Bronchial epithelial cell (primary cell): ENCODE results near the gene LRRIQ4. TPM values are rescaled to one million over a fixed set of nuclear protein-coding genes. Genes with fewer than 3 reads are reported as not detected.

Experiments used
- DNase-seq: peaks from one replicate; pipeline ENCODE4 v3.0.0-alpha.2; 2010; ENCODE audit warnings: low read depth
- FAIRE-seq: peaks from 2 replicates; lab custom pipeline; 2011; peaks lifted over from hg19 to GRCh38; lab: Jason Lieb, UNC
- H3K27me3 ChIP-seq: 2 replicates; pipeline ENCODE4 v1.5.1; 2011; ENCODE audit warnings: low read length; ENCODE audit not compliant: control insufficient read depth, insufficient read depth
- H3K36me3 ChIP-seq: 2 replicates; pipeline ENCODE4 v1.5.1; 2011; ENCODE audit warnings: low read length; ENCODE audit not compliant: control insufficient read depth, insufficient read depth
- H3K4me3 ChIP-seq: 2 replicates; pipeline ENCODE4 v1.5.1; 2011; ENCODE audit warnings: mild to moderate bottlenecking, low read depth, low read length, control low read depth
- total RNA-seq: library from RNA; depleted of rRNA; stranded (reverse); fragments of >200 nt; gene quantifications from 2 replicates; pipeline ENCODE4 v1.2.1, GENCODE V29; 2014
- TF ChIP-seq, protein P1 (sequence below): IDR thresholded peaks from 2 replicates; pipeline ENCODE4 v1.5.1; 2011; ENCODE audit warnings: mild to moderate bottlenecking, moderate library complexity, low read length, control low read depth, inconsistent platforms; ENCODE audit not compliant: insufficient read depth, severe bottlenecking

LRRIQ4 gene
- total RNA-seq, 1 donor from 2014 or later = not detected

DNA sequence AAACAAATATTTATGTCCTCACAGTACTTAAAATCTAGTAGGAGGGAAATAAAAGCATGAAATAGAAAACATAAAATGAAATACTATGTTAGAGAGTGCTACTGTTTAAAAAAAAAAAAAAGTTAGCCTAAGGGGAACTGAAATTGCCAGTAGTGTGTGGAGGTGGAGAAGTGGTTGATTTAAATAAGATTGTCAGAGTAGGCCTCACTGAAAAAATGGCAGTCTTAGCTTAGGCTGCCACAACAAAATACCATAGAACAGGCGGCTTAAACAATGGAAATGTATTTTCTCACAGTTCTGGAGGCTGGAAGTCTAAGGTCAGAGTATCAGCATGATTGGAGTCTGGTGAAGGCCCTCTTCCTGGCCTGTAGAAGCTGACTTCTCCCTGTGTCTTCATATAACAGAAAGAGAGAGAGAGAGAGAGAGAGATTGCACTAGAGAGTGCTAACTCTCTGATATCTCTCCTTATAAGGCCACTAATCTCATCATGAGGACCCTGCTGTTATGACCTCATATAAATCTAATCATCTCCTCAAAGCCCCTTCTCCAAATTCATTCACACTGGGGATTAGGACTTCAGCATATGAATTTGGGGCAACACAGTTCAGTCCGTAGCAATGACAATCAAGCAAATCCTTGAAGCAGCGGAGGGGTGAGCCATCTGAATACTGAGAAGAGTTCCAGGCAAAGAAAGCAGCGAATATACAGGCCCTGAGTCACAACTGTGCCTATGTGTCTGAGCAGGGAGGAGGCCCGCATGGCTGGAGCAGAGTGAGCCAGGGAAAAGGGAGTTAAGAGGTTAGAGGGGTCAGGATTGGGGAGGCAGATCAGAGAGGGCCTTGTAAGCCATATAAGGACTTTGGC is 23.6 kb downstream of the LRRIQ4 start:
- DNase-seq (no peak), FAIRE-seq (no peak)
- no peak overlapping the region for H3K4me3 ChIP-seq
- no peaks in the 10 kb centered on the region for H3K36me3 ChIP-seq
- TF ChIP-seq, protein P1, sequence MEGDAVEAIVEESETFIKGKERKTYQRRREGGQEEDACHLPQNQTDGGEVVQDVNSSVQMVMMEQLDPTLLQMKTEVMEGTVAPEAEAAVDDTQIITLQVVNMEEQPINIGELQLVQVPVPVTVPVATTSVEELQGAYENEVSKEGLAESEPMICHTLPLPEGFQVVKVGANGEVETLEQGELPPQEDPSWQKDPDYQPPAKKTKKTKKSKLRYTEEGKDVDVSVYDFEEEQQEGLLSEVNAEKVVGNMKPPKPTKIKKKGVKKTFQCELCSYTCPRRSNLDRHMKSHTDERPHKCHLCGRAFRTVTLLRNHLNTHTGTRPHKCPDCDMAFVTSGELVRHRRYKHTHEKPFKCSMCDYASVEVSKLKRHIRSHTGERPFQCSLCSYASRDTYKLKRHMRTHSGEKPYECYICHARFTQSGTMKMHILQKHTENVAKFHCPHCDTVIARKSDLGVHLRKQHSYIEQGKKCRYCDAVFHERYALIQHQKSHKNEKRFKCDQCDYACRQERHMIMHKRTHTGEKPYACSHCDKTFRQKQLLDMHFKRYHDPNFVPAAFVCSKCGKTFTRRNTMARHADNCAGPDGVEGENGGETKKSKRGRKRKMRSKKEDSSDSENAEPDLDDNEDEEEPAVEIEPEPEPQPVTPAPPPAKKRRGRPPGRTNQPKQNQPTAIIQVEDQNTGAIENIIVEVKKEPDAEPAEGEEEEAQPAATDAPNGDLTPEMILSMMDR = no peak
- H3K27me3 ChIP-seq = no peaks in the 10 kb centered on the region

DNA sequence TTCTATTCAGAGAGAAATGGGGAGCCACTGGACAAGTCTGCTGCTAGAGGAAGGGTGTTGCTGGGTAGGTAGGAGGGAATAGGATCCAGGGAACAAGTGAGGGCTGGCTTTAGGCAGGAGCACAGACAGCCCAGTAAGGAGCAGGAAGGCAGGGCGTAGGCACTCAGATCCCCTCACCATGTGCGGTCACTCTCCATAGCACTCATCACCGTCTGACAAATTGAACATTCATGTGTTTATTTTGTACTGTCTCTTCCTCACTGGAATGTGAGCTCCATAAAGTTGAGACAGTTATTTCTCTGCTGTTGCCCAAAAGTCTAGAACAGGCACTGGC is 24.2 kb downstream of the LRRIQ4 start:
- H3K4me3 ChIP-seq = no peak overlapping the region
- no peaks in the 10 kb centered on the region for H3K36me3 ChIP-seq
- TF ChIP-seq, protein P1 = no peak
- no peaks in the 10 kb centered on the region for H3K27me3 ChIP-seq
- DNase-seq = no peak
- FAIRE-seq = no peak

DNA sequence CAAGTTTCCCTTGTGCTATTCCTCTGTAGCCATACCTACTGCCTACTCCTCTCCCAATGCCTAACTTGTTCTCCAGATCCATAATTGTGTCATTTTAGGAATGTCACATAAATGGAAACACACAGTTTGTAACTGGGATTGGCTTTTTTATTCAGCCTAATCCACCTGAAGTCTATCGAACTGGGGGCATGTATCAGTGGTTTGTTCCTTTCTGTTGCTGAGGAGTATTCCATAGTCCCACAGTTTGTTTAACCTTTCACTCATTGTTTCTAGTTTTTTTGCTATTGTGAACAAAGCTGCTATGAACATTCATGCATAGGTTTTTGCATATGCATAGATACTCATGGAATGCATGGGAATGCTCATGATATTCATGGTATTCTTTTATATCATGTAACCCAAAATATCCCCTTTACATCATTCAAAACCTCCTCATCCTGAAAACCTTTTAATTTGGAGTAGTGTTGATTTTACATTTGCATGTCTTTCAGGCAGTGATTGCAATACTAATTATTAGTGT is 25.9 kb downstream of the LRRIQ4 start:
- Histone ChIP-seq H3K27me3 (no peaks in the 10 kb centered on the region), H3K4me3 (no peak overlapping the region), H3K36me3 (no peaks in the 10 kb centered on the region)
- no peak for DNase-seq
- no peak for FAIRE-seq
- TF ChIP-seq, protein P1 = no peak

DNA sequence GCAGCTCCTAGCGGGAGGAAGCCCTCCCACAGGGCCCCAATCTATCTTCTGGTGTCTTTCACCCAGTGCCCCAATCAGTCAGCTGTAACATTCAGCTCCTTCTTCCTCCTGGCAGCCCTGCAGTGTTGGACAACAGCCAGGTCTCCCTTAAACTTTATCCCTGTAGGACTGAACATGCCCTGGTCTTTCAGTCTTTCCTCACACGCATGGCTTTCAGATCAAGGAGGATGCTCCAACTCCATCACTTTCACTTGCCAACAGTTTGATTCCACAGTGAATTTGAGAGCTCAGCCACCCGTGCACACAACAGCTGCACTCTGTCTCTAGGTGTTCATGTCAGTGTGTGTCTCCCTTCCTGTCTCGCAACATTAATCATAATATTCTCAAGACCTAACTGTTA is 28.5 kb downstream of the LRRIQ4 start:
- FAIRE-seq (no peak), DNase-seq (no peak)
- TF ChIP-seq, protein P1 = no peak
- H3K36me3 ChIP-seq = no peaks in the 10 kb centered on the region
- no peaks in the 10 kb centered on the region for H3K27me3 ChIP-seq
- no peak overlapping the region for H3K4me3 ChIP-seq

DNA sequence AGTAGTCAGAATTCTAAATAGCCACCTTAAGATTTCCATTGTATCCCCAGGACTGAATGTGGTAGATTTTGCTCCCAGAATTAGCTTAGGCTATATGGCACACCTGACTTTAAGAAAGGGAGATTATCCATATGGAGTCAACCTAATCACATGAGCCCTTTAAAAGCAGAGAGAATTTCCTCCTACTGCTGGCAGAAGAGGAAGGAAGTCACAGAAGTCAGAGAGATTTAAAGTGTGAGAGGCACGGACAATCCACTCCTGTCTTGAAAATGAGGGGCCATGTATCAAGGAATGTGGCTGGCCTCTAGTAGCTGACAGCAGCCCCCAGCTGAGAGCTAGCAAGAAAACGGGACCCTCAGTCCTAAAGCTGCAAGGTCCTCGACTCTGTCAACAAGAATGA is 30.3 kb downstream of the LRRIQ4 start:
- TF ChIP-seq, protein P1 = no peak
- FAIRE-seq (no peak), DNase-seq (no peak)
- H3K27me3 ChIP-seq = no peaks in the 10 kb centered on the region
- no peaks in the 10 kb centered on the region for H3K36me3 ChIP-seq
- H3K4me3 ChIP-seq = no peak overlapping the region
